ENCODE data around the gene GRHL1.

DNA sequence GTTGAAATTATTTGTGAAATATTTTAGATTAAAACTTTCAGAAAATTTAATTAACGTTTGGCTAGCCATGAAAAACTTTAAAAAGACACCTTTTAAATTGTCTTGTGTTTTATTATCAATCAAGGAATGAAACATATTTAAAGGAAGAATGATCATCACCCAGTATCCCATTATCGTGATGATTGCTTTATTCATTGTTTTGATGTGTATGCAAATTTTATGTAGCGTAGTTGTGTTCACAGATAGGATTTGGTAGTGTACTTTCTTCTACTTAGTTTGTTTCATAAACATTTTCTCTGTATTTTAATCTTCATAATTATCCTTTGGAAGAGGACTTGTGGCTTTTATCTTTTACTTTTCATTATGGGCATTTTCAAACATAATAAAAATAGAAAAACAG is 7.8 kb downstream of the GRHL1 start:
- no peak for TF ChIP-seq EZH2 (IDR thresholded peaks at IDR 0.05)
- no peak for TF ChIP-seq FOXP2 (optimal IDR thresholded peaks at IDR 0.05; ENCODE audit: control extremely low read depth, extremely low read length, insufficient read depth)
